Mucosa of stomach (tissue), 1 donor: ENCODE results near the gene ATAD3C.
"Not testable (repeated sequence)": the region's sequence is repeated elsewhere in the genome, so short reads cannot be mapped to it uniquely, and the experiment has no call there.

Experiments
- H3K27me3 ChIP-seq: one replicate; pipeline ENCODE4 v1.7.0; 2013; ENCODE audit warnings: mild to moderate bottlenecking, low read length; ENCODE audit not compliant: control insufficient read depth, insufficient read depth
- H3K36me3 ChIP-seq: one replicate; pipeline ENCODE4 v1.7.0; 2013; ENCODE audit warnings: low read length; ENCODE audit not compliant: control insufficient read depth, insufficient read depth
- H3K4me1 ChIP-seq: one replicate; pipeline ENCODE4 v1.7.0; 2013; ENCODE audit warnings: mild to moderate bottlenecking, low read length; ENCODE audit not compliant: control insufficient read depth, insufficient read depth
- H3K4me3 ChIP-seq: one replicate; pipeline ENCODE4 v1.7.0; 2013; ENCODE audit warnings: low read length
- H3K9ac ChIP-seq: one replicate; pipeline ENCODE4 v1.7.0; 2013; ENCODE audit warnings: mild to moderate bottlenecking, low read length, moderate library complexity
- H3K9me3 ChIP-seq: one replicate; pipeline ENCODE4 v1.7.0; 2013; ENCODE audit warnings: mild to moderate bottlenecking, low read length, moderate library complexity; ENCODE audit not compliant: control insufficient read depth
- donor health status: Pancreatic carcinoma.

The ATAD3C gene

GRCh38 chr1:1451696-1452364 lies 2.3 kb downstream of the ATAD3C start:
- no peaks in the 10 kb centered on the region for H3K9me3 ChIP-seq
- H3K4me1 ChIP-seq = no peaks in the 10 kb centered on the region
- no peaks in the 10 kb centered on the region for H3K27me3 ChIP-seq
- no peak overlapping the region for H3K4me3 ChIP-seq
- H3K9ac ChIP-seq = no peak overlapping the region
- no peaks in the 10 kb centered on the region for H3K36me3 ChIP-seq

- not testable (repeated sequence) for H3K9me3 ChIP-seq, H3K27me3 ChIP-seq
Observed at GRCh38 chr1:1452365-1452739, 2.9 kb downstream of the ATAD3C start.

GRCh38 chr1:1452882-1453281 lies 3.4 kb downstream of the ATAD3C start:
- Histone ChIP-seq H3K4me1 (no peaks in the 10 kb centered on the region), H3K9me3 (no peaks in the 10 kb centered on the region), H3K9ac (no peak overlapping the region), H3K4me3 (no peak overlapping the region), H3K27me3 (no peaks in the 10 kb centered on the region), H3K36me3 (no peaks in the 10 kb centered on the region)

More at GRCh38 chr1:1452365-1452739, 2.9 kb downstream of the ATAD3C start:
- not testable (repeated sequence) for H3K9ac ChIP-seq, H3K36me3 ChIP-seq, H3K4me1 ChIP-seq, H3K4me3 ChIP-seq

- H3K4me3 ChIP-seq, H3K36me3 ChIP-seq, H3K9me3 ChIP-seq, H3K9ac ChIP-seq, H3K4me1 ChIP-seq, H3K27me3 ChIP-seq: not testable (repeated sequence)
Observed at GRCh38 chr1:1454286-1455056, 5.0 kb downstream of the ATAD3C start.

GRCh38 chr1:1455366-1455884 lies 5.9 kb downstream of the ATAD3C start:
- Histone ChIP-seq H3K9ac (no peak overlapping the region), H3K27me3 (no peaks in the 10 kb centered on the region), H3K4me3 (no peak overlapping the region), H3K9me3 (no peaks in the 10 kb centered on the region), H3K4me1 (no peaks in the 10 kb centered on the region), H3K36me3 (no peaks in the 10 kb centered on the region)

- not testable (repeated sequence) for H3K4me3 ChIP-seq, H3K9me3 ChIP-seq, H3K27me3 ChIP-seq, H3K36me3 ChIP-seq, H3K9ac ChIP-seq, H3K4me1 ChIP-seq
Observed at GRCh38 chr1:1455934-1456333, 6.4 kb downstream of the ATAD3C start.

- H3K4me1 ChIP-seq, H3K27me3 ChIP-seq, H3K9ac ChIP-seq, H3K9me3 ChIP-seq, H3K4me3 ChIP-seq, H3K36me3 ChIP-seq: not testable (repeated sequence)
Observed at GRCh38 chr1:1456683-1457255, 7.3 kb downstream of the ATAD3C start.

GRCh38 chr1:1459156-1459555 lies 9.7 kb downstream of the ATAD3C start:
- H3K9me3 ChIP-seq, H3K9ac ChIP-seq, H3K27me3 ChIP-seq, H3K4me1 ChIP-seq, H3K36me3 ChIP-seq, H3K4me3 ChIP-seq: not testable (repeated sequence)

GRCh38 chr1:1459711-1460110 lies 10.2 kb downstream of the ATAD3C start:
- not testable (repeated sequence) for H3K27me3 ChIP-seq, H3K4me3 ChIP-seq, H3K9ac ChIP-seq, H3K4me1 ChIP-seq, H3K36me3 ChIP-seq, H3K9me3 ChIP-seq

- Histone ChIP-seq H3K4me1 (peaks cover 3% of the 10 kb centered on the region), H3K36me3 (no peaks in the 10 kb centered on the region), H3K9ac (no peak overlapping the region), H3K27me3 (no peaks in the 10 kb centered on the region), H3K9me3 (no peaks in the 10 kb centered on the region), H3K4me3 (no peak overlapping the region)
Observed at GRCh38 chr1:1460540-1461130, 11.1 kb downstream of the ATAD3C start.

- Histone ChIP-seq H3K4me3 (no peak overlapping the region), H3K36me3 (no peaks in the 10 kb centered on the region), H3K4me1 (peaks cover 3% of the 10 kb centered on the region), H3K9ac (no peak overlapping the region), H3K9me3 (no peaks in the 10 kb centered on the region), H3K27me3 (no peaks in the 10 kb centered on the region)
Observed at GRCh38 chr1:1461721-1462317, 12.3 kb downstream of the ATAD3C start.
